H1 (cell line): Measurements from ENCODE around the gene CUL4A. TPM values are rescaled to one million over a fixed set of nuclear protein-coding genes. Genes with fewer than 3 reads are reported as not detected.

Source experiments
- BACH1 ChIP-seq: IDR thresholded peaks from 2 replicates; pipeline ENCODE4 v1.6.1; 2012; ENCODE audit warnings: low read length, improper control_type of control experiment
- BCL11A ChIP-seq, 2 experiments: IDR thresholded peaks; one replicate each; pipeline ENCODE4 v1.6.1; 2011; ENCODE audit warnings: low read depth in 2 of 2, low read length in 2 of 2, mild to moderate bottlenecking in 2 of 2
- CHD7 ChIP-seq: fragments of 300-600 bp; sonication (generic); IDR thresholded peaks from 2 replicates; pipeline ENCODE4 v1.7.1; 2012; ENCODE audit warnings: low read length, moderate library complexity, mild to moderate bottlenecking, inconsistent platforms; ENCODE audit not compliant: insufficient replicate concordance
- CREB1 ChIP-seq: IDR thresholded peaks from 2 replicates; pipeline ENCODE4 v1.6.1; 2012; ENCODE audit warnings: inconsistent platforms
- MAFK ChIP-seq: IDR thresholded peaks from 2 replicates; pipeline ENCODE4 v1.6.1; 2012; ENCODE audit warnings: low read depth, mild to moderate bottlenecking, improper control_type of control experiment, low read length
- PHF8 ChIP-seq: fragments of 200-600 bp; sonication (generic); conservative IDR thresholded peaks from 2 replicates; pipeline ENCODE4 v1.7.1; 2012; ENCODE audit warnings: low read depth, mild to moderate bottlenecking, inconsistent platforms, low read length, moderate library complexity
- POLR2A ChIP-seq, 2 experiments: IDR thresholded peaks; 1 replicate in 1 of 2; 2 replicates in 1 of 2; pipeline ENCODE4 v1.6.1; 2011; ENCODE audit warnings: low read depth in 2 of 2, low read length in 2 of 2, mild to moderate bottlenecking in 2 of 2; ENCODE audit errors: control extremely low read depth in 1 of 2
- SIX5 ChIP-seq: IDR thresholded peaks from 2 replicates; pipeline ENCODE4 v1.6.1; 2011; ENCODE audit warnings: mild to moderate bottlenecking, low read depth, low read length
- TAF1 ChIP-seq: IDR thresholded peaks from 2 replicates; pipeline ENCODE4 v1.6.1; 2011; ENCODE audit warnings: mild to moderate bottlenecking, low read depth, low read length
- TCF12 ChIP-seq: IDR thresholded peaks from 2 replicates; pipeline ENCODE4 v1.6.1; 2011; ENCODE audit warnings: low read depth, mild to moderate bottlenecking, low read length
- polyA plus RNA-seq, 7 experiments: library from polyadenylated mRNA; depleted of rRNA in 3 of 7; stranded (reverse) in 5 of 7; unstranded in 2 of 7; fragments of >200 nt in 5 of 7; fragments of 200-250 nt in 2 of 7; gene quantifications; 1 replicate in 5 of 7; 2 replicates in 1 of 7; 4 replicates in 1 of 7; pipeline versions ENCODE4 v1.2.1 to v1.2.3, GENCODE V29; 2011 to 2013; ENCODE audit warnings: missing spikeins in 2 of 7, mixed read lengths in 2 of 7
- total RNA-seq: library from RNA; stranded (reverse); fragmentation: NEBNext Ultra II Directional; extraction: Animal tissue kit (Norgen Biotek cat#: 25700); gene quantifications from 2 replicates; pipeline ENCODE4 v1.2.1, GENCODE V29; 2021

Gene CUL4A
- total and polyA plus RNA-seq, 2 of the 8 experiments (the other 6 are each of a cell fraction or from before 2014, with no cell fraction given) = 54.7 to 101 TPM

GRCh38 chr13:113216254-113217048 is 7.0 kb downstream of the CUL4A start (continued):
- TF ChIP-seq CHD7 (peak; percentile 23), BCL11A (IDR thresholded peaks at IDR 0.05; ENCODE audit: low read depth in 2 of 2, low read length in 2 of 2) (no peak), SIX5 (no peak; the same call in 1 of the 2 replicates), TAF1 (0 out of 2 replicates have a peak, but pooled peaks have one; percentile 41), TCF12 (no peak), MAFK (peak; percentile 96), CREB1 (peak; percentile 86), BACH1 (peak; percentile 98), POLR2A (IDR thresholded peaks at IDR 0.05; ENCODE audit: control extremely low read depth in 1 of 2, low read depth in 2 of 2, low read length in 2 of 2) (0 out of 3 replicates have a peak, but pooled peaks of 1 of the 2 experiments have one; percentile 42), PHF8 (no peak)
